T-helper 2 cell treated with Interferon-gamma antibody and Interleukin-4, amounts not matched to agents 100 ng/mL and 5 ng/mL, for 36 hours (primary cell): ENCODE results near the gene RASGEF1B. TPM values are rescaled to one million over a fixed set of nuclear protein-coding genes. Genes with fewer than 3 reads are reported as not detected.

Source experiments
- intact Hi-C: fragments of 100-400 bp; cut with micrococcal nuclease; formaldehyde crosslinking; loops from one replicate; pipeline ENCODE4 v1.15.1; 2023
- total RNA-seq: library from RNA; stranded (reverse); gene quantifications from 2 replicates; pipeline ENCODE4 v1.2.3, GENCODE V29; 2022

The RASGEF1B gene
- total RNA-seq, 1 donor from 2014 or later = 0.57 TPM

DNA sequence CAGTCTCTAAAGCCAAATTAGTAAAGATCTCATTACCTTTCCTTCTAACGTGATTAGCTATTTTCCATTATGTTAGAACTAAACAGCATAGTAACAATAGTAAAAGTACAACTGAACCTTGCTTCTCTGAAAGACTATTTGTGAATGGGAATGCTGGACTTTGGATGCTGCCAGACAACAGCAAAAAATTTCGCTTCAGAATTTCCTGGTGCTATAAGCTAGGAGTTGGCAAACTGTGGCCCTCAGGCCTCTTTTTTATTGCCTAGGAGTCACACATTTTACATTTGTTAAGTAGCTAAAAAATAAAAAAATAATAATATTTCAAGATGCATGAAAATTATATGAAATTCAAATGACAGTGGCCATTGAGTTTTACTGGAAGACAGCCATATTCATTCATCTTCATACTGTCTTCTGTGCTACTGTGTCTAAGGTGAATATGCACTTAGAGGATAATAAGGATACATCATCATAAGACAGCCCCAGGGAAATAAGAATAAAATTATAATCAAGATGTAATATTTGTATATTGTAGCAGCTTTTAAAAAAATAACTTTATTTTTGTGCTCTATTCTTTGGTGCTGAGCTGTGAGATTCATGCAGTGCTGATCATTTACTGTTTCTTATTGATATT, 34.6 kb downstream of the RASGEF1B start:
- intact Hi-C loops = no loop called here

DNA sequence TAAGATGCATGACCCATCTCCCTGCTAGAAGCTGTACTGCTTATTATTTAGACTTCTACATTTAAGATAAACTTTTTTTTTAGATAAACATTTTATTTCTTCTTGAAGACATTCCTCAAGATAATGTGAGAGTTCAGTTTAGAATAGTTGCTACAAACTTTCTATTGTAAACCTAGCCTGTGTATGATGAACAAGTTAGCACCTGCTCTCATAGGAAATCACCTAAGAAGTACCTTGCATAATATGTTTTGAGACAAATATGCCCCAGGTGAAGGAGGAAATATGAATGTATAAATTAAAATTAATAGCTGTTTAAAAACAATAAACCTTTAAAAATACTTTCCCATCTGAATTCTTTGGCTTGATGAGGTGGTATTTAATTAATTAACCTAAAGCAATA, 35.6 kb downstream of the RASGEF1B start:
- intact Hi-C loops = no loop called here

DNA sequence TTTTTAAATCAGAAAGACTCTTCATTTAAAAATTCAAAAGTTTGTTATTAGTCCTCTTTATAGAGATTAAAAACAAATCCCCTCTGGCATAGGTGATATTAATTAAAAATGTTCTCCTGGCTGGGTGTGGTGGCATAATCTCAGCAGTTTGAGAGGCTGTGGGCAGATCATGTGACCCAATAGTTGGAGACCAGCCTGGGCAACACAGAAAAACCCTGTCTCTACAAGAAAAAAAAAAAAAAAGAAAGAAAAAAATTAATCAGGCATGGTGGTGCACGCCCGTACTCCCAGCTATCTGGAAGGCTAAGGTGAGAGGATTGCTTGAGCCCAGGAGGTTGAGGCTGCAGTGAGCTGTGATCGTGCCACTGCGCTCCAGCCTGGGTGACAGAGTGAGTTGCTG, 38.9 kb downstream of the RASGEF1B start:
- intact Hi-C loops = no loop called here

DNA sequence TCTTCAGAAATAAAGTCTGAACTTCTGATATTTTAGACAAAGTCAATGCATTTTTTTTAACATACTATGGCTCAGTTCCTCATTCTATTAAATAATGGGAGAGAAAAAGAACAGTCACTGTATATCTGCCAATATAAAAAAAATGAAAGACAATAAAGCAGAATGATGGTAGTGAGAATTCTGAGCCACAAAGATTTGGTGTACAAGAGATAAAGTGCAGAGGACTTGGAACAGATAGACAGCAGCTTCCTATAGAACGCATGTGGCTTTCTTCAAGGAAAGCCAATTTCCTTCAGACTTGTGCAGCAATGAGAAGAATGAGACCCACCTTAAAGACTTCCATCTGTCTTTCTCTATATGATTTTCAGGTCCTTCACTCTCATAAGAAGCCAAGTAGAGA, 39.7 kb downstream of the RASGEF1B start:
- intact Hi-C loops = no loop called here

DNA sequence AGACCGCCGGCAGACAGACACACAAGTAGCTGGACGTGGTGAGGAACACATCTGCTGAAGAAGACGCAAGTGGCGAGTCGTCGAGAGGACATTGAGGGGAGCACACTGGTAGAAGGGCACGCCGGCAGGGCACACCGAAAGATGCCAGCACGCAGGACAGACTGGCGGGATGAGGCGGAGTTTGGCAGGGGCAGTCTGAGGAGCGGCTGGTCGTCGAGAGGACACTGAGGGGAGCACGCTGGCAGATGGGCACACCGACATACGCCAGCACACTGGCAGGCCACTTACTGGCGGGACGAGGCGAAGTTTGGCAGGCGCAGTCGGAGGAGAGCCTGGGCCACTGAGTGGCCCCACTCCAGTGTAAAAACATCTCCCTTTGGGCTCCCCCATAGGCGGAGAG, 42.1 kb downstream of the RASGEF1B start:
- intact Hi-C loops = no loop called here

DNA sequence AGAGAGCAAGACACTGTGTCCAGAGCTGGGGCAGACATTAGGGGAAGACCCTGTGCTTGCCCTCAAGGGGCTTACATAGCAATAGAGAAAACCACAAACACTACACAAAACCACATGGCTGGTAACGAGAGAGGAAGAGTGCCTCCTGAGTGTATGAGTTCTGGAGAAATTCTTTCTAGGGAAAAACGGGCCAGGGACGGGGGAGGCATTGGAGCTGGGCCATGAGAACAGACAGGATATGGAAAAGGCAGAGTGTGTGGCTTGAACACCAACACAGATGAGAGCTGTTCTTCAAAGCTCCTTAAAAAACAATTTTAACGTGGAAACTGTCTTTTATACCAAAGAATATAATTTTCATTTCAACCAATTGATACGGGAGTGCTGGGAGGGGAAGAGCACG, 42.7 kb downstream of the RASGEF1B start:
- intact Hi-C loops = no loop called here

DNA sequence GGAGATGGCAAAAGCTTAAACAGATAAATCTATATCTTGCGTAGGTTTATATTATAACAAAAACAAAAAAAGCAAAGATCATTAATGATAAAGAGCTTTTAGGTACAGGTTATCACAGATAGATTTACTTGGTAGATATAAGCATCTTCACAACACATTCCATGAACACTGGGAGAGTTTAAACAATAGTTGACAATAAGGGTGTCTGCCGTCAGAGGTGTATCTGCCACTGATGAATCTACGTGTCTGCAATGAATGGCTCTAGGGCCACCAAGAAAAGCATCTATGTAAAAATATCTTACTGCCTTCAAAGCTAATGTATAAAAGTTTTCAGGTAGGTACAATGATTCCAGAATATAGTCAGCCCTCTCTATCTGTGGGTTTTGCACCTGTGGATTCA, 43.7 kb downstream of the RASGEF1B start:
- intact Hi-C loops = no loop called here

DNA sequence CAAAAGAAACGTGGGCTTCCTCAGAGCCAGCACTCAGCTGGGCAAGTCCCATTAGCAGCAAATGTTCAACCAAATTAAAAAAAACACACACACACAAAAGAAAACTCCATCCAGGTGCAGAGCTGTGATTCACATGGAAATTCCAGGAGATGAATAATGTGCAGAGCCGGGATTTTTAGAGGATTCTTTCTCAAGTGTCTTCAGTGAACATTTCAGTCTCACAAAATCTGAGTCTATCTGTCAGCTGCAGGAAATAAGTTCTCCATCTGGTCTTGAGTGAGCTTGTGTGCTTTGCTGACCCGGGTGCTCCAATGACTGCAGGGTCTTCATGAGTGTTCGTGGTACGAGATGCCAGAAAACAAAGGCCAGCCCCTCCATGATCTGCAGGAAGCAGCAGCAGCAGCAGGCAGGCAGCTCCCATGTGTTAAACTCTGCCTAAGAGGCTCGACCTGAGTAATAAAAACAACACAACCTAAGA, 44.3 kb downstream of the RASGEF1B start:
- intact Hi-C loops = no loop called here

DNA sequence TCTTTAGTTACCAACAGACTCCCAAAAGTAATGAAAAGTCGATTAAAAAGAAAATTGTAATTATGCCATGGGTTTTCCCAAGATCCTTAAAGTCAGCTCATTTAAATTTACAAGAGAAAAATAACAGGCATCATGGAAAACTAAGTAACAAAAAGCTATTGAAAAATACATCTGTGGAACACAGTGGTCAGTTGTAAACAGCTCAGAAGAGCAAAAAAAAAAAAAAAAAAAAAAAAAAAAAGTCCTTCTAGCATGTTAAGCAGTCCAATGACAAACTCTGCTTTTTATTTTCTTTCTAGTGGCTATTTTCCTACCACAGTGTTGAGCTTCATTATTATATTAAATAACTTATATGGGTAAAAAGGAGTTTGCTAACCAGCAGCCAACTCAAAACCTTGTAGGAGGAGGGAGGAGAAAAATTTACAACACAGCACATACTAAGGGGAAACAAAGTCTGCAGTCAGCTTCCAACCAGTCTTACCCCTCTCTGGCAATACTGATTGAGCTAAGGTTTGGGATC, 44.9 kb downstream of the RASGEF1B start:
- intact Hi-C loops = no loop called here

DNA sequence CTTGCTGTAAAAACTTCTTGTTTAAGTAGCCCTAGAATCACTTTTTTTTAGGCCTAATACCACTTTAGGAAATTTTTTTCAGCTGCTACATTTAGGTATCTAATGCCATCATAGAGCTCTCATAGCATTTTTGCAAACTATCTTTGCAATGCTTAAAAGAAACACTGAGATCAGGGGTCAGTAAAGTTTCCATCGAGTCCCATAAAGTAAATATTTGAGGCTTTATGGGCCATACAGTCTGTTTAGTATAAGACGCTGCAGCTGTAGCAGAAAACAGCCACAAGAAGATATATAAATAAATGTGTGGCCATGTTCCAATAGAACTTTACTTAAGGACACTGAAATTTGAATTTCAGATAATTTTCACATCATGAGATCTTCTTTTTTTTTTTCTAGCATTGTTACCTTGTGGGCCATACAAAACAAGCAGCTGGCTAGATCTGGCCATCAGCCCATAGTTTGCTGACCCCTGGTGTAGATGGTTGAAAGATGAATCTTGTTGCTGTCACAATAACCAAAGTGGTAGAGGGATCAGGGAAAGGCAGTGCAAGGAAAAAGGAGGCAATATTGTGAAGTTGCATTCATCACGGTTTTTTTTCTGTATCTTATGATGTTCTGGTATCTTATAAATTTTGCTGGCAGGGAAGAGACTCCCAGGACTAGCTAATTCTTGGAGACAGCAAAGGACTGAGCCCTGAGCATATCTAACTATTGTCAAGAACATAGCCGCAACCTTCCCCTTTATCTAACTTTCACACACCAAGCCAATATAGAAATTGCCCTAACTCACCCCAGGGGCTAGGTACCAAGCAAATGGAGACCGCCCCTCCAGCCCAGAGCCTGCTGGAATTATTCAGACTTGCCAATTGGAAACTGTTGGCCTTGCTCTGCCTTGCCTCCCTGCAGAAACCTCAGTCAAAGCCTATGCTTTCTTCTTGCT, 46.6 kb downstream of the RASGEF1B start:
- intact Hi-C loops = no loop called here

DNA sequence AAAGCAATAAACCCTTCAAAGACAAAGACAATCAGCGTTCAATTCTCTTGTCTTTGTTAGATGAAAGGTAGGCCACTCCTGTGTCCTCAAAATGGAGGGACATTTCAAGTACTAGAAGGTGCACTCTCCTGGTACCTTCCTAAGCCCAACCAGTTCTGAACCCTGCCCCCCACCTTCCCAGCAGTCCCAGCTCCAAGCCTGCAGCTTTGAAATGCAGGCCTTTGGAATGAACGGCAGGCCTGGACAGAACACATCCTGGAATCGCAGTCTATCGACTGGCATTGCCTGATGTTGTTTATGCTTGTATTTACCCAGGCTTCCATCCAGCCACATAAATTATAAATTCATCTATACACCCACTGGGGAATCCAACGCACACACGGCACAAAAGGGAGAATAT, 47.4 kb downstream of the RASGEF1B start:
- intact Hi-C loops = no loop called here

DNA sequence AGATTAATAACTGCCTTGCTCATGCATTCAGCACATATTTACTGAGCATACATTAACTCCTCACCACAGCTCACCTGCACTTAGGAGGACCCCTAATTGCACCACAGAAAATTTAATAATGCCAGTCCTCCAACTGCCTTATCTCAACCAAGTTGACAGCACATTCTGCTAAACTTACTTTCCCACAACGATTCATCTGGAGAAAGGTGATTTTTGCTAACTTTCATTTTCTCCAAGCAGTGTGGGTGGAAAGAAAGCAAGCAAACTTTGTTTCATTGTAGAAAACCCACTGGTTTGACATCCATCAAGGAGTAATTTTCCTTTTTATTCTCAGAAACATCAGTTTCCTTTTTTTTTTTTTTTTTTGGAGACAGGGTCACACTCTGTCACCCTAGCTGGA, 49.1 kb downstream of the RASGEF1B start:
- intact Hi-C loops = no loop called here

DNA sequence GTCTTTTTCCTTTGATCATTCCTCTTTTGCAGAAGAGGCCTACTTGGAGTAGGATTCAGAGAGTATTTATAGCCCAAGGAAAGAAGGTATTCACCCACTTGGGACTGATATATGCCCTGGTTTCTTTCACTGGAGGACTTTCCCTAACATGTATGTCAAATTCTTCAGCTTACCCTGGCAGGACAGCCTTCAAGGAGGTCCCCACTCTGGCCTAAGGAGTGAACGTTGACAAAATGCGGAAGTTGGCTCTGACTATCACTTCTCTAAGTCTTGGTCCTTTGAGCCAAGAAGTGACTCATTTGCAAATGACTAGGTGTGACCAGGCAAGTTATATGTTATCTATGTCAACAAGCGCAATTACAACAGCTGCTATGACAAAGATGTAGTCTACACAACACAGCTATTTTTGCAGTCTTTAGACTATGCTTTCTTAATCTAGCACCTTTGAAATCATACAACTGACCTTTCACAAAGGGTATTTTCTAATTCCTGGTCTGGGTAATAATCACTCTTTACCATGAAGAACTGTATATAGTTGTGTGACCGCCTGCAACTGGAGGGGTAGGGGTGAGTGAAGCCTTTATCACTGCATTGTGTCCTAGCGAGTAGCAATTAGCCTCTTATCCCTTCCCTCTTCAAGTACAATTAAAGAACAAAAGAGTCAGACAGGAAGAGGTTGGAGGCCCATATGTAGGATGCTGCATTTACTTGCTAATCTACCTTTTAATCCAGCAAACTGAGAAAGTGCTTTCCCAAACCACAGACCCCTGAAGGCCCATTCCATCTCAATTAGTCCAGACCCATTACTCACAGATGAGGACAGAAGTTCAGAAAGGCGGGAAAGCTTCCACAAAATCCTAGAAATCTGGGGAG, 50.1 kb downstream of the RASGEF1B start:
- intact Hi-C loops = no loop called here

DNA sequence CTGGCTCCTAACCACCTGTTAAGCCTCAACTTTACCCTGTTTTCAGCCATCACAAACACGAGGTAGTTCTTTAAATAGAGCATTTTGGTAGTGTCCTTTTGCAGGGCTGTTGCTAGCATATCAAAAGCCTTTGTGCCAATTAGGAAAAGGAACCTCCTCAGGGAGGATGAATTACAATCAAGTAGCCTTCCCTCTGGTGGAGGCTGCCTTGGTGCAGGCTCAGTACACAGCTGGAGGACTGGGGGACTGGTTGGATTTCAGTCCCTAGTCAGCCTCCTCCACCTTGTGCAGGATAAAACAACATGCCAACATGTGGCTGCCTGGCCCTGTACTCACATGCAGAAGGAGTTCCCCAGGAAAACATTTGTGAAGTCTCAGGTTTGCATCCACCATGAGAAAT, 53.1 kb downstream of the RASGEF1B start:
- intact Hi-C loops = no loop called here

DNA sequence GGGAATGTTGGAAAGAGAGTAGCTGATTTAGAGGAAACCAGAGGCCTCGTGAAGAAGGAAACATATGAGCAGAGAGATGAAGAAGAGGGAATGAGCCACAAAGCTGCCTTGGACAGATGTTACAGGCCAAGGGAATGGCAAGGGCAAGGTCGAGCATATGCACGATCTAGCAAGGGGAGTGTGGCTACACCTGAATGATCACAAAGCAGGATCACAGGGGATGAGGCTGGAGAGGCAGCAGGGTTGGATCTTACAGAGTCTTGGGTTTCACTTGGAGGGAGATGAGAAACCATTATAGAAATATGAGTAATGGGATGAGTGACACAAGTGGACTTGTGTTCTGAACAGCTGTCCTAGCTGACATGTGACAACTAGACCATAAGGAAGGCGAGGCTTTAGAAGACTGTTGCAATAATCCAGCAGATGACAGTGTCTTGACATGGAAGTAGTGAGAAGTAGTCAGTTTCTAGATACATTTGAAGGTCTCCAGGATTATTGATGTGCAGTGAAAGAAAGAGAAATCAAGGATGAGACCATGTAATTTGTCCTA, 58.7 kb downstream of the RASGEF1B start:
- intact Hi-C loops = no loop called here

DNA sequence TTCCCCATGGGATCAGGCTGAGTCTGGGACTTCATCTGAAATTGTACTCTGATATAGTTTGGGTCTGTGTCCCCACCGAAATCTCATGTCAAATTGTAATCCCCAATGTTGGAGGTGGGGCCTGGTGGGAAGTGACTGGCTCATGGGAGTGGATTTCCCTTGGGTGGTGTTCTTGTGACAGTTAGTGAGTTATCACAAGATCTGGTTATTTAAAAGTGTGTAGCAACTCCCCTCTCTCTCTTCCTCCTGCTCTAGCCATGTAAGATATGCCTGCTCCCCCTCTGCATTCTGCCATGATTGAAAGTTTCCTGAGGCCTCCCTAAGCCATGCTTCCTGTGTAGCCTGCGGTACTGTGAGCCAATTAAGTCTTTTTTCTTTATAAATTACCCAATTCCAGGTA, 61.0 kb downstream of the RASGEF1B start:
- intact Hi-C loops = no loop called here

DNA sequence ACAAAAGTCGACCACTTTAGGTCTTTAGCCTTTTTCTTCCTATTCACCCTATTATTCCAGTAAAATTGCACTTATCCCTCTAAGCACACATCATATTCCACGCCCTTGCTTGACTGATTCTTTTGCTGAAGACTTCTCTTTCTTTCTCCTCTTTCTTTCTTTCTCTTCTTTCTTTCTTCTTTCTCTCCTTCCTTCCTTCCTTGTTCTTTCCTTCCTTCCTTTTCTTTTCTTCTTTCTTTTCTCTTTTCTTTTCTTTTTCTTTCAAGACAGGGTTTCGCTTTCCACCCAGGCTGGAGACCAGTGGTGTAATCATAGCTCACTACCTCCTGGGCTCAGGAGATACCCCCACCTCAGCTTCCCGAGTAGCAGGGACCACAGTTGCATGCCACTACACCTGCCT, 61.9 kb downstream of the RASGEF1B start:
- intact Hi-C loops = loop anchor here (5.0 kb wide), 3 partner anchors 237 to 872 kb away; no protein-coding TSS in a partner anchor

DNA sequence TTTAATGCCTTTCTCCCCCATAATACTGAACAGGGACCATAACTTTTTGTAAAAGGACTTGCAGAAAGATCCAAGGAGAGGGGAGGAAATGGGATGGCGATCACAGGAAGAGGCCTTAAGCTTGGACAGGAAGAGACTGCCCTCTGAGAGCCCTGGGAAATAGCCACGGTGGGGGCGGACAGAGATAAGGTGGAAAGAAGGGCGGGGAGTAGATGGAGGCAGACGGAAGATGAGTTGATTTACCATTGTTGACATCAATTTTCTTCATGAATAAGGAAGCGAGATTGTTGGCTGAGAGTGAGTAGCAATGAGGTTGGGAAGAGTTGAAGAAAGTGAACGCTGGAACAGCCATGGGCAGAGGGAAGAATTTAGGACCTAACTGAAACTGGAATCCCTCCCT, 63.4 kb downstream of the RASGEF1B start:
- intact Hi-C loops = loop anchor here (5.0 kb wide), 3 partner anchors 239 to 874 kb away; no protein-coding TSS in a partner anchor

DNA sequence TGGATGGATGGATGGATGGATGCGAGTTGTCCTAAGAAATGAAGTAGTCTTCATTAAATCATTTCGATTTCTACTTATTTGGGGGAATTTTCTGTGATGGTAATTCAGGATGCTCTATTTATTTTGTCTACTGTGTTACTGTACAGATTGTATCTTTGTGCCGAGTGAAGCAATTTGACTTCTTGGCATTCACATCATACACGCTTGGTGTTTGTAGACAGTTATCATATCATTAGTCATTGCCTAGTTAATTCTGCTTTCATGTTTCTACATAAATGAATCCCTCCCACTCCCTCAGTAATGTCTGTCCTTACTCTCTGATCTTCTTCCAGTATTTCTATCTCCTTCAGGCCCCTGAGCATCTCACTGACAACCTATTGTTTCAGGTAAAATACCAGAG, 64.0 kb downstream of the RASGEF1B start:
- intact Hi-C loops = loop anchor here (2.0 to 5.0 kb wide), 4 partner anchors 59 to 875 kb away; no protein-coding TSS in a partner anchor

DNA sequence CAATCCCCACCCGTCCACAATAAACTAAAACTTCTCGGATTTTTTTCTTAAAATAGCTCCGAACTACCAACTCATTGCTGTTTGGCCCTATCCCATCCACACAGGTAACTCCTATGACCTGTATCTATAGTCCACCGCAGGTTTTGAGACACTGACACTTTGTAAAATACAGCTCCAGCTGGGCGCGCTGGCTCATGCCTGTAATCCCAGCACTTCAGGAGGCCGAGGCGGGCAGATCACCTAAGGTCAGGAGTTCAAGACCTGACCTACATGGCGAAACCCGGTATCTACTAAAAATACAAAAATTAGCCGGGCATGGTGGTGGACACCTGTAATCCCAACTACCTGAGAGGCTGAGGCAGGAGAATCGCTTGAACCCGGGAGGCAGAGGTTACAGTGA, 65.2 kb downstream of the RASGEF1B start:
- intact Hi-C loops = loop anchor here (1.0 to 5.0 kb wide), 7 partner anchors 60 to 876 kb away; no protein-coding TSS in a partner anchor
